ENCODE results near the gene MIPOL1. TPM values are rescaled to one million over a fixed set of nuclear protein-coding genes. Genes with fewer than 3 reads are reported as not detected.

Gene MIPOL1, protein sequence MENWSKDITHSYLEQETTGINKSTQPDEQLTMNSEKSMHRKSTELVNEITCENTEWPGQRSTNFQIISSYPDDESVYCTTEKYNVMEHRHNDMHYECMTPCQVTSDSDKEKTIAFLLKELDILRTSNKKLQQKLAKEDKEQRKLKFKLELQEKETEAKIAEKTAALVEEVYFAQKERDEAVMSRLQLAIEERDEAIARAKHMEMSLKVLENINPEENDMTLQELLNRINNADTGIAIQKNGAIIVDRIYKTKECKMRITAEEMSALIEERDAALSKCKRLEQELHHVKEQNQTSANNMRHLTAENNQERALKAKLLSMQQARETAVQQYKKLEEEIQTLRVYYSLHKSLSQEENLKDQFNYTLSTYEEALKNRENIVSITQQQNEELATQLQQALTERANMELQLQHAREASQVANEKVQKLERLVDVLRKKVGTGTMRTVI
- 10 to 100 TPM in 3 of 4 donors, 1 to 10 TPM in 1; 4.8 to 21.5 (median 11.8) TPM for total RNA-seq

DNA sequence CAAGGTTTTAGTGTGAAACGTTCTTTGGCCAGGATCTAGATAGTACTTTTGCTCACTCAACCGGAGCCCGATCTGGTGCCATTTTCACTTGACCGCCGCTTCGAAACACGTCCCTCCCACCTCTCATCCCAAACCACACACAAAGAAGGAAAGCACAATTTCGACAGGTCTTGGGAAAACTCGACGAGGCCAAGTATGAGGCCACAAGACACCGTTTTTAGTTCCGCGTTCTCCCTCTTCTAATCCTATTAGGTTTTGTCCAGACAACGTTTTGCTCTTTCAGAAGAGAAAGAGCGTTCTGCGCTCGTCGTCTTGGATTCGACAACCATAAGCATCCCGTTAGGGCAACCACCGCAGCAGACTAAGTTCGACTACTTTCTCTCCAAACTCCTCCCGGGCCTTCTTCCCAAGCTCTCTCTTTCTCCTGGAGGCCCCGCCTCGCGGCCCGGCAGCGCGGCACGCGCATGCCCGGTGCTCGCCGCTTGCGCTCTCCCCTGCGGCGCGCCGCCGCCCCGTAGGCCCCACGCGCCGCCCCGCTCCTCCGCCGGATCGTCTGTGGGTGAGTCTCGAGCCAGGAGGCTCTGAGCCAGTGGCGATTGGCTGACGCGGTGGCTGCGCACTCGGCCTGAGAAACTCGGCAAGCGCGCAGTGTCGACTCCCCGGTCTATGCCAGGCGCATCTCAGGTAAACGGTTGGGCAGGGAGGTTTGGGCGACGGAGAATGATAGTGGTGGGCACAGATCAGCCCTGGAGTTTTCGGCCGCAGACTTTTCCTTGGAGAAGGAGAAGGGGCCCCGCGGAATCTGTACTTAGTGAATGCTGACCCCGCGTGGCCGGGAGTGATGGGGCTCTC is at the start of gene MIPOL1:
Gene MIPOL1 (plus strand): TSS at position 517 of the 852 bp plus-strand sequence. CDS start 49,952 bp downstream, outside the sequence.
- peak within 1 kb of the TSS; percentile 32 to 73 (median 58) for H3K4me3 ChIP-seq
- peak within 1 kb of the TSS; percentile 87 to 93 (median 89) for H3K27ac ChIP-seq
- H3K9me3 ChIP-seq: no peaks in the 10 kb centered on the region
- H3K4me1 ChIP-seq: peaks cover 0 to 14% (median 4%) of the 10 kb centered on the region in 4 donors
- TF ChIP-seq POLR2AphosphoS5 (IDR thresholded peaks at IDR 0.05): peak in 2 of 3 donors; percentile 59 to 67
- no peak for TF ChIP-seq EP300 (IDR thresholded peaks at IDR 0.05; ENCODE audit: low read depth)
- TF ChIP-seq, protein P1, sequence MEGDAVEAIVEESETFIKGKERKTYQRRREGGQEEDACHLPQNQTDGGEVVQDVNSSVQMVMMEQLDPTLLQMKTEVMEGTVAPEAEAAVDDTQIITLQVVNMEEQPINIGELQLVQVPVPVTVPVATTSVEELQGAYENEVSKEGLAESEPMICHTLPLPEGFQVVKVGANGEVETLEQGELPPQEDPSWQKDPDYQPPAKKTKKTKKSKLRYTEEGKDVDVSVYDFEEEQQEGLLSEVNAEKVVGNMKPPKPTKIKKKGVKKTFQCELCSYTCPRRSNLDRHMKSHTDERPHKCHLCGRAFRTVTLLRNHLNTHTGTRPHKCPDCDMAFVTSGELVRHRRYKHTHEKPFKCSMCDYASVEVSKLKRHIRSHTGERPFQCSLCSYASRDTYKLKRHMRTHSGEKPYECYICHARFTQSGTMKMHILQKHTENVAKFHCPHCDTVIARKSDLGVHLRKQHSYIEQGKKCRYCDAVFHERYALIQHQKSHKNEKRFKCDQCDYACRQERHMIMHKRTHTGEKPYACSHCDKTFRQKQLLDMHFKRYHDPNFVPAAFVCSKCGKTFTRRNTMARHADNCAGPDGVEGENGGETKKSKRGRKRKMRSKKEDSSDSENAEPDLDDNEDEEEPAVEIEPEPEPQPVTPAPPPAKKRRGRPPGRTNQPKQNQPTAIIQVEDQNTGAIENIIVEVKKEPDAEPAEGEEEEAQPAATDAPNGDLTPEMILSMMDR (IDR thresholded peaks at IDR 0.05): peak in 1 of 5 experiments; percentile 24
- TF ChIP-seq POLR2A (IDR thresholded peaks at IDR 0.05): peak; percentile 38
- in situ Hi-C loops (cut with MboI; ENCODE audit: low pct_ligation_motif_present in 1 of 4, low pct_unique_long_range_greater_than_20kb in 1 of 4, low sequenced_read_pairs in 3 of 4) (no loop called here), intact Hi-C loops (cut with DNase I; ENCODE audit: low total_unique reads) (no loop called here)
- no peaks in the 10 kb centered on the region for H3K27me3 ChIP-seq
- no peaks in the 10 kb centered on the region for H3K36me3 ChIP-seq
- WGBS, 2 donors (ENCODE audit: low coverage in 1 of 2): 8 to 20% methylated on average over 17 to 69 of the region's 70 CpGs
- DNase-seq: peak; percentile 85

DNA sequence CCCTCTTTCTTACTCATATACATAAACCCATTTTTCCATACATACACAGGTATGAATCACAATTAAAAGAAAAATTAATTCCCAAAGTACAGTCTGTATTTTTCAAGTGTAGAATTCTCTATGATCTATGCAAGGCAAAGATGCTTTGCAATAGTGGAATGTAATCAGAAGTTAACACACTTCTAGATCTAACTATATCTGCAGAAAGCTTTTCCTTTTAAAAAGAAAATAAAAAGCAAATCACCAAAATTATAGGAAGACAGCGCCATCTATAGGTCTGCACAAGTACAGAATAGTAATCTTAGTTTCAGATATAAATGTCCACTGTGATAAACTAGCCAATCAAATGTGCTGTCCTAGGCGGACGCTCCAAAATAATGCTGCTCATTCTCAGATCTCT is 47.3 kb upstream of the MIPOL1 start:
- Histone ChIP-seq H3K9me3 (peaks cover 0 to 3% of the 10 kb centered on the region in 2 donors), H3K27ac (no peak overlapping the region), H3K4me3 (no peak overlapping the region), H3K36me3 (no peaks in the 10 kb centered on the region), H3K27me3 (no peaks in the 10 kb centered on the region), H3K4me1 (peaks cover 0 to 6% (median 0%) of the 10 kb centered on the region in 4 donors)
- no peak for DNase-seq
- 0 to 1% methylated on average over 1 to 3 of the region's 3 CpGs for WGBS, 2 donors (ENCODE audit: low coverage in 1 of 2)
- in situ Hi-C loops (cut with MboI; ENCODE audit: low pct_ligation_motif_present in 1 of 4, low pct_unique_long_range_greater_than_20kb in 1 of 4, low sequenced_read_pairs in 3 of 4) (loop anchor here in 1 of 4 donors (25.0 kb wide), 1 partner anchor 488 kb away; the partner anchor contains the start of gene PAX9), intact Hi-C loops (cut with DNase I; ENCODE audit: low total_unique reads) (no loop called here)
- TF ChIP-seq EP300 (IDR thresholded peaks at IDR 0.05; ENCODE audit: low read depth): no peak
- TF ChIP-seq POLR2AphosphoS5 (IDR thresholded peaks at IDR 0.05): no peak
- TF ChIP-seq POLR2A (IDR thresholded peaks at IDR 0.05): no peak
- TF ChIP-seq, protein P1 (IDR thresholded peaks at IDR 0.05): peak; percentile 35 to 76 (median 62)

DNA sequence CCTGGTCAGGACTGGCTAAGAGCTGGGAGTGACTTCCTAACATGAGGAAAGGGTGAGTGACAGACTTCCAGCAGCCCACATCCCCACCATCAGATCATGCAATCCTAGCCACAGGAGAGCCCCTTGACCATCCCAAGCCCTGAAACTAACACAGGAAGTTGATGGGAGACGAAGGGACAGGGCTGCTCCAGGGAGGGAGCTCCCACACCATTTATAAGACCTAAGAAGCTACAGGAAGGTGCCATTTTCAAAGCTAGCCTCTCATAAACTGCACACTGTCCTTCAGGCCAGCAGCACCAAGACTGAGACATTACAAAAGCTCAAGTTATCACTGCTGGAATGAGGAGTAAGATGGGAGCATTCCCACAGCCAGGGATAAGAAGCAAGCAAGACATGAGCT is 44.7 kb upstream of the MIPOL1 start:
- in situ Hi-C loops (cut with MboI; ENCODE audit: low pct_ligation_motif_present in 1 of 4, low pct_unique_long_range_greater_than_20kb in 1 of 4, low sequenced_read_pairs in 3 of 4): loop anchor here in 1 of 4 donors (25.0 kb wide), 1 partner anchor 491 kb away; the partner anchor contains the start of gene PAX9
- intact Hi-C loops (cut with DNase I; ENCODE audit: low total_unique reads): no loop called here
- Histone ChIP-seq H3K4me3 (no peak overlapping the region), H3K4me1 (peaks cover 0 to 6% (median 0%) of the 10 kb centered on the region in 4 donors), H3K27ac (no peak overlapping the region), H3K9me3 (peaks cover 0 to 3% of the 10 kb centered on the region in 2 donors), H3K27me3 (no peaks in the 10 kb centered on the region), H3K36me3 (no peaks in the 10 kb centered on the region)
- TF ChIP-seq POLR2A (IDR thresholded peaks at IDR 0.05): no peak
- no peak for TF ChIP-seq POLR2AphosphoS5 (IDR thresholded peaks at IDR 0.05)
- no peak for TF ChIP-seq EP300 (IDR thresholded peaks at IDR 0.05; ENCODE audit: low read depth)
- TF ChIP-seq, protein P1 (IDR thresholded peaks at IDR 0.05): no peak
- WGBS, 2 donors (ENCODE audit: low coverage in 1 of 2): 22% methylated on average over 1 of the region's 1 CpG; no CpG with 5 or more reads in 1 of the 2 donors
- no peak for DNase-seq
